A549 treated with AZD9567 at 1 μM for 4 hours (cell line): ENCODE data around the gene ANXA1. TPM values are rescaled to one million over a fixed set of nuclear protein-coding genes. Genes with fewer than 3 reads are reported as not detected.

ENCODE experiments used
- total RNA-seq: library from RNA; stranded (reverse); fragments of 200-300 nt; extraction: Qiagen RNA extraction; gene quantifications from 5 replicates; pipeline ENCODE4 v1.2.3, GENCODE V29; 2022; ENCODE audit not compliant: insufficient read depth

ANXA1 gene
- 990 to 1,174 TPM (median 1,119 TPM) in 5 replicates for total RNA-seq

DNA sequence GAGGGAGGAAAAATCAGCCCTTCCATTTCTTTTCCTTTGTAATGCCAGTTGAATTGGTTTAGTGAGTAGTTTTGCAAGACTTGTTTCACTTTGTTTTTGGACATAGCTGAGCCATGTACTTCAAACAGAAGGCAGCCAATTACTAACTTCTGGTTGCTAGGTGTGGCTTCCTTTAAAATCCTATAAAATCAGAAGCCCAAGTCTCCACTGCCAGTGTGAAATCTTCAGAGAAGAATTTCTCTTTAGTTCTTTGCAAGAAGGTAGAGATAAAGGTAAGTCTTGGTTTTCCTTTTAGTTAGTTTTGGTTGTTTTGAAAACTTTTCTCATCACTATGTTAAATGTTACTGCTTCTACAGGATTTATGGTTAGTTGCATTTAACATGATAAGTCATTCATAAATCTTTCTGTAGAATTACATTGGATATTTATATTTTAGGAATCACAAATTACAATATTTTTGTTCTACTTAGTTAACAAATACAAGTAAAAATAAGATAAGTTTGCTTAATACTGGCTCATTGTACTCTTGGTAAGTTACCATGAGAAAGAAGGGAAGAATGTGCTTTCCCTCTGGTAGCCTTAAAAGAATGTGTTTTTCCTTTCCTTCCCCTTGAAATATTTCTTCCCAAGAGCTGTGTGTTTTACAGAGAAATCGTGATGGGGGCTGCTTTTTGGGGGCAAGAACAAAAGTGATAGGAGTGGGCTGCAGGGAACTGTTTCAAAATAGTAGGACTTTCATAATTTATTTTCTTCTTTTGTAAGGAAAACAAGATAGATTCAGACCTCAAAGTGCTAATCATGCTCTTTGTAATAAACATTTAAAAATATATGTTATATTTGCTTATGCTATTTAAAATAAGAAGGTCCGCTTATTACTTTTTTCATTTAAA, at the start of gene ANXA1:
TSS of gene ANXA1 (plus strand) at position 213 of the 890 bp plus-strand sequence. CDS start 6,671 bp downstream, outside the sequence.

Other genes with a start within 250 kb of the ANXA1 start
- 4,473 to 5,905 TPM (median 5,280 TPM) in 5 replicates for gene ALDH1A1, start 198.8 kb upstream of the ANXA1 start, total RNA-seq